GM19324 (cell line): ENCODE results near the gene TEX54.
"Not testable (repeated sequence)": the region's sequence is repeated elsewhere in the genome, so short reads cannot be mapped to it uniquely, and the experiment has no call there.

ENCODE experiments used
- ATAC-seq: cut with Tn5 transposase; IDR thresholded peaks from one replicate; pipeline ENCODE4 v1.9.1; 2021; ENCODE audit warnings: mild to moderate bottlenecking, moderate library complexity; ENCODE audit not compliant: unreplicated experiment, low FRiP score

Gene TEX54

GRCh38 chr11:62832336-62833234 lies at the start of gene TEX54:
Gene TEX54 (minus strand): TSS chr11:62832841.
- peak; percentile 14 for ATAC-seq

- ATAC-seq = no peak
Measured at GRCh38 chr11:62882431-62882749, 49.7 kb upstream of the TEX54 start.

GRCh38 chr11:62881579-62882430 lies 49.2 kb upstream of the TEX54 start:
- no peak for ATAC-seq

- peak; percentile 80 for ATAC-seq
Measured at GRCh38 chr11:62880803-62881578, 48.4 kb upstream of the TEX54 start, which contains the start of gene SLC3A2. Gene SLC3A2 (plus strand): TSS chr11:62880896. CDS start chr11:62881024, 128 bp downstream.

- peak; percentile 14 for ATAC-seq
Measured at GRCh38 chr11:62880231-62880802, 47.7 kb upstream of the TEX54 start.

GRCh38 chr11:62879235-62879978 lies 46.8 kb upstream of the TEX54 start:
- no peak for ATAC-seq

GRCh38 chr11:62876712-62877111 lies 44.1 kb upstream of the TEX54 start:
- no peak for ATAC-seq

GRCh38 chr11:62875698-62876478 lies 43.2 kb upstream of the TEX54 start:
- no peak for ATAC-seq

GRCh38 chr11:62874851-62875250 lies 42.2 kb upstream of the TEX54 start:
- no peak for ATAC-seq

- ATAC-seq = no peak
Measured at GRCh38 chr11:62865635-62866034, 33.0 kb upstream of the TEX54 start.

- no peak for ATAC-seq
Measured at GRCh38 chr11:62863687-62864335, 31.2 kb upstream of the TEX54 start.

- not testable (repeated sequence) for ATAC-seq
Measured at GRCh38 chr11:62861564-62862192, 29.0 kb upstream of the TEX54 start.

GRCh38 chr11:62860835-62861563 lies 28.4 kb upstream of the TEX54 start:
- no peak for ATAC-seq

GRCh38 chr11:62859281-62859703 lies 26.7 kb upstream of the TEX54 start:
- ATAC-seq = not testable (repeated sequence)

GRCh38 chr11:62858201-62858600 lies 25.6 kb upstream of the TEX54 start:
- ATAC-seq = no peak

GRCh38 chr11:62857541-62857982 lies 24.9 kb upstream of the TEX54 start:
- no peak for ATAC-seq

- peak; percentile 2 for ATAC-seq
Measured at GRCh38 chr11:62856333-62856895, 23.8 kb upstream of the TEX54 start.
